GM20431 (cell line): Measurements from ENCODE around the gene LILRA2.
"Not testable (repeated sequence)": the region's sequence is repeated elsewhere in the genome, so short reads cannot be mapped to it uniquely, and the experiment has no call there.

Source experiments
- in situ Hi-C: fragments of 300-500 bp; cut with MseI, MboI; formaldehyde crosslinking; loops from one replicate; pipeline ENCODE4 v1.15.0; 2020; ENCODE audit warnings: low sequenced_read_pairs; ENCODE audit not compliant: unreplicated experiment

LILRA2 gene

DNA sequence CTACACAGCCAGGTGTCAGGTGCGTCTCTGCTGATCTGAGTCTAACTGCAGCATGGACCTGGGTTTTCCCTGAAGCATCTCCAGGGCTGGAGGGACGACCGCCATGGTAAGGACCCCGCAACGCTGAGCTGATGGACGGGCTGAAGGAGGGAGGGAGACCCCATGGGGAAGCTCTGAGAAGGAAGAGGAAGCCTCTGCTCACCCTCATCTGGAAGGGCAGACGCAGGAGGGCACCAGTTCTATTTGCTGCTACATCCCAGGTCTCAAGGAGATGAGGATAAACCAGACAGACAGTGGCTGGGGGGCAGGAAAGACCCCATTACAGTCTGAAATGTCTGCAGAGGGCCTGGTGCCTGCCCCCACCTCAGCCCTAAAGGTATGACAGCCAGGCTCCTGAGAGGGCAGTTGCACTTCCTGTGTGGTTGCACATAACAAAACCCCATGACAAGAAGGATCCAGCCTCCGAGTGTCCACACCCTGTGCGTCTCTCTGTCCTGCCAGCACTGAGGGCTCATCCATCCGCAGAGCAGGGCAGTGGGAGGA, at the start of gene LILRA2:
Gene LILRA2 (plus strand): TSS at position 461 of the 543 bp plus-strand sequence. CDS start 89 bp downstream, outside the sequence.
- in situ Hi-C loops, result no loop called here

DNA sequence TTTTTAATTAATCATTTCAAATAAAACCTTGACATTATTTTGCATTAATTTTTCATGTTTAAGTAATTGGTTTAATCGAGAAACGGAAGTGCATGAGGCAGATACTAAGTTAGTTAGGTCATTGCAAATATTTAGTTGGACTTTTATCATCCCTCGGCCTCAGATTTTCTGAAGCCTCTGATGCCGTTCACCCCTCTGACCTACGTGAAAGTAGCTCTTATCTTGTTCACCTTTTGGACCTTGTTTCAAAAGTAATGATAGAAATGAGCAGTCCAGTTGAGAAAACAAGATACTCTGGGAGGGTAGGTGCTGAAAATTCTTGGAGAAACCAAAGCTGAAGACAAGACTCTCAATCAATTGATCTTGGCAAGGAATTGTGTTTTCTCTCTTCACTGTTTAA, 48.0 kb upstream of the LILRA2 start:
- in situ Hi-C loops, result no loop called here

DNA sequence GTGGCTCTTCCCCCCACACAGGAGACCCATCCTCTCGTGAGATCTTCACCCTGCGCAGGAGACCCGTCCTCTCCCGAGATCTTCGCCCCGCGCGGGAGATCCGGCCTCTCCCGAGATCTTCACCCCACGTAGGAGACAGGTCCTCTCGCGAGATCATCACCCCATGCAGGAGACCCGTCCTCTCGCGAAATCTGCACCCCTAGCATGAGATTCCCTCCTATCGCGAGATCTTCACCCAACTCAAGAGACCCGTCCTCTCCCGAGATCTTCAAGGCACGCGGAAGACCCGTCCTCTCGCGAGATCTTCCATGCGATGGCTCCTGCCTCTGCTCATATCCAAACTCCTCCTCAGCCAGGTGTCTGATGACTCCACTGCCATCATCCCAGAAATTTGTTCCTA, 46.6 kb upstream of the LILRA2 start:
- in situ Hi-C loops, result no loop called here

DNA sequence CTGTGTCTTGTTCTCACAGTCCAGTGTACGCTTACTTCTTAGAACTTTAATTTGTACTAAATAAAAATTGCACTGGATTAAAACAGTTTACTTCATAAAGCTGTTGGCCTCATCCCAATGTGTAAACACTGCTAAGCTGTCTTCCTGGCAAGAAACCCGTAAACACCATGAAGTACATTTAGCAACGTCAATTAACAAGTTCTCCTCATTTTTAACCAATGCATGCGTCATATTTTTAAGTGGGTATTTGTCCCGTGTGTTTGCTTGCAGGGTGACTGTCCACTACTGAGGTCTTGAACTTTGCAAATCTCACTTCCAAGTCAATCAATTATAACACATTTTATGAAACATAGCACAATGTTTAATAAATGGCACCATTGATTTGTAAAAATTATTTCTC, 42.7 kb upstream of the LILRA2 start:
- in situ Hi-C loops, result no loop called here

DNA sequence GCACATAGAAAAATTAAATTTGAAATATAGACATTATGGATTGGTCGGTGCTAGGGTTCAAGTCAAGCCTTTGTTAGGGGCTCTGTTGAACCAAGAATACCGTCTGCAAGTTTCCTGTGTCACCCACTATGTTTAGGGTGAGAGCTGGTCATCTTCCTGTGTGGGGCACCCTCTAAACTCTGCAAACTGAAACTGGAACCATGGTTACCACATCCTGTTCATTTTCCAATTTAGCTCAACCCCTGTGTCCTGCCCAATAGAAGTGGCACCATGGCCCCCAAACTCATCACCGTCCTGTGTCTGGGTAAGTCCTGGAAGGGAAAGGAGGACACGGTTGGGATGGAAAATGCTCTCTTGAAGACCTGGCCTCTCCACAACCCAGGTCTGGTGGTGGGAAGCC, 41.1 kb upstream of the LILRA2 start:
- in situ Hi-C loops, result no loop called here

DNA sequence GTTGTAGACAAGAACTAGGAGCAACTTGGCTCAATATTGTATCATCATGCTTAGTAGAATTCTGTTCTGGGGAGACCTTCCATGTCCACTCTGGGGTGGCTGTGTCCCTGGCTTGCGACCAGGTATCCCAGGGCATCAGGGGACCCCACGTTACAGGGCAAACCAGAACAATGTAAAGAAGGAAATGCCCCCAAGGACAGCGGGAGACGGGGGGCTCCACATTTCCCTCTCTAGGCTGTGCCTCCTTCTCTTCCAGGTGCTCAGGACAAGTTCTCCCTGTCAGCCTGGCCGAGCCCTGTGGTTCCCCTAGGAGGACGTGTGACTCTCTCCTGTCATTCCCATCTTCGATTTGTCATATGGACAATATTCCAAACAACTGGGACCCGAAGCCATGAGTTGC, 40.1 kb upstream of the LILRA2 start:
- in situ Hi-C loops, result no loop called here

DNA sequence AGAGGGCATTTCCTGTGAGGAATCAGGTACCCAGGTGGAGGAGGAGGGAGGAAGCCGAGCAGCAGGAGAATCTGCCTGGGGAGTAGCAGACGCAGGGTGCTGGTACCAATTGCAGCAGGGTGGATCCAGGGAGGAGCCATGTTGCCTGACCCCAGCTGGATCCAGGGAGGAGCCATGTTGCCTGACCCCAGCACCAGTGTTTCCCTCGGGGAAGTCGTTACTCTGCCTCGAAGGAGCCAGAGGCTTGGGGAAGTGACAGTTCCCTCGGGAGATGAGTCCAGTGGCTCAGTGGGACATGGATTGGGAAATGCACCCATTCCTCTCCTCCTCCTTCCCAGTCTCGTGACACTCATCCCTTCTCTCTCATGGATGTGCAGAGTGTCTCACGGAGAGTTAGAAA, 39.4 kb upstream of the LILRA2 start:
- in situ Hi-C loops, result no loop called here

DNA sequence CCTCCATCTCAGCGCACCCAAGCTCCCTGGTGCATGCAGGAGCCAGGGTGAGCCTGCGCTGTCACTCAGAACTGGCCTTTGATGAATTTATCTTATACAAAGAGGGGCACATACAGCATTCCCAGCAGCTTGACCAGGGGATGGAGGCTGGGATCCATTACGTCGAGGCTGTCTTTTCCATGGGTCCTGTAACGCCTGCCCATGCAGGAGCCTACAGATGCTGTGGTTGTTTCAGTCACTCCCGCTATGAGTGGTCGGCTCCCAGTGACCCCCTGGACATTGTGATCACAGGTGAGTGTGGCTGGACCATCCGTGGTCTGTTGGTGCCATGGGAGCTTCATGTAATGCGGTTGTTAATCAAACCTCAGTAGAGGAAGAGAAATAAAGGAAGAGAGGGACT, 38.0 kb upstream of the LILRA2 start:
- in situ Hi-C loops, result no loop called here

DNA sequence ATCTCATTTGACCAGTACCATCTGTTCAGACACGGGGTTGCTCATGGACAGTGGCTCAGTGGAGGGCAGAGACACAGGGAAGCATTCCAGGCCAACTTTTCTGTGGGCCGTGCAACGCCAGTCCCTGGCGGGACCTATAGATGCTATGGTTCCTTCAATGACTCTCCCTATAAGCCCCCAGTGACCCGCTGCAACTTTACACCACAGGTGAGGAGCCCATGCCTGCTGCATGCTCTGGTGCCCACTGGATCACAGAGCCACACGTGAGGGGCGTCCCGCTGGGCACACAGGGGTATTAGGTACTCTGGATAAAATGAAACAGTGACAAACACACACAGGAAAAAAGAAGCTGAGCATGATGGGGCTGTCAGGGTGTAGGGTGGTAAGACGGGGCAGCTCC, 36.6 kb upstream of the LILRA2 start:
- in situ Hi-C loops, result no loop called here

DNA sequence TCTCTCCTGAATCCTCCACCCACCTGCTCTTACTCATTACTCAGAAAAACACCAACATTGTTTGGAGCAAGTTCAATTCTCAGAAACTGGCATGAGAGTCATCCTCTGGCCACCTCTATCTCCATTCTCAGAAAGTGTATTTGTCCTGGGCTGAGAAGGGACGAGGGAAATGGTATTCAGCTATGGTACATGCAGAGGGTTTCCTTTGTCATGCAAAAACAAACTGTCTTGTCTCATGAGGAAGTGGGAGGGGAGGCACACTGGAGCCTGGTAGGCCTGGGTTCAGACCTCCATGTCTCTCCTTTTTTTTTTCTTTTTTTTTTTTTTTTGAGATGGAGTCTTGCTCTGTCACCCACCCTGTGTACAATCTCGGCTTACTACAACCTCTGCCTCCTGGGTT, 31.9 kb upstream of the LILRA2 start:
- in situ Hi-C loops, result no loop called here

DNA sequence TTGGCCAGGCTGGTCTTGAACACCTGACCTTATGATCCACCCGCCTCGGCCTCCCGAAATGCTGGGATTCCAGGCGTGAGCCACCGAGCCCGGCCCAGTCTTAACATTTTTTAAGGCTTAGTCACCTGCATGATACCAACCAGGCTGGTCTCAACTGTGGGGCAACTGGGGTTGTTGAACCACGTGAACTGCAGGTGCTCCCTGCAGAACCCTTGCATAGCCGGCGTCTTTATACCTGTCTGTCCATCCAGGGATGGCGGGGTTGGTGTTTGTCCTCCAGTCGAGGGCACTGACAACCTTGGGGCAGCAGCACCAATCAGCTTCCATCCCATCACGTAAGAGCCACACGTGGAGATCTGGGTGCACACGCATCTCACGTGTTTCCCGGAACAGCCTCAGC, 24.8 kb upstream of the LILRA2 start:
- in situ Hi-C loops, result no loop called here

DNA sequence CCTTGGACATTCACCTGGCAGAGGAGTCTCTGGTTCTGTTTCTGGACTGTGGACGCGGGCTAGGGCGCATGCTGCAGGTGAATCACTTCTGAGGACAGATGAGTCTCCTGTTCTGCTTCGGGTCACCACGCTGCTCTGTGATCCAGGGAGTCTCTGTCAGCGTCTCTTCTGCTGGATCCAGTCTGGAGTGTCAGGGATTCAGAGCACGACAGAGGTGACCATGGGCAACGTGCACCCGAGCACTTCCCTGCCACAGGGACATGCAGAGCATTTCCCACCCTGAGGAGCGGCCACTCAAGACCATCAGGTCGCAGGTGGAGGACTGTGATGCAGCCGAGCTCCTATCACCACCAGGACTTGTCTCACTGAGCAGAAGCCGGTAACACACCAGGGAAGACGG, 24.4 kb upstream of the LILRA2 start:
- in situ Hi-C loops, result no loop called here

DNA sequence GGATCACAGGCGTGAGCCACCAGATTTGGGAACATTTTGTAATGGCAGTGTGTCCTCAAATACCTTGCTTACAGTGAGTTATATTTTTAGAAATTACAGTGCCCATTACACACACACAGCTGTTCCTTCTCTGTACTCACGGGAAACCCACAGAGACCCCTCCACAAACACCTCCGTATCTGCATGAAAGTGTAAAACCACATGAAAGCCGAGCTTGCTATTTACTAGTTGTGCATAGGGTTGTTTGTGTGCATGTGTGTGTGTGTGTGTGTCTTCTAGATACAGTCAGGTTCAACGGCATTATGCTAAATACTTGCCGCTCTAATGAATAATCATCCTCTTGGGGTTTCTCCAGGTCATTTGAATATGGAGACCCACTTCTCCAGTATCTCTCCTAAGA, 22.3 kb upstream of the LILRA2 start:
- in situ Hi-C loops, result no loop called here

DNA sequence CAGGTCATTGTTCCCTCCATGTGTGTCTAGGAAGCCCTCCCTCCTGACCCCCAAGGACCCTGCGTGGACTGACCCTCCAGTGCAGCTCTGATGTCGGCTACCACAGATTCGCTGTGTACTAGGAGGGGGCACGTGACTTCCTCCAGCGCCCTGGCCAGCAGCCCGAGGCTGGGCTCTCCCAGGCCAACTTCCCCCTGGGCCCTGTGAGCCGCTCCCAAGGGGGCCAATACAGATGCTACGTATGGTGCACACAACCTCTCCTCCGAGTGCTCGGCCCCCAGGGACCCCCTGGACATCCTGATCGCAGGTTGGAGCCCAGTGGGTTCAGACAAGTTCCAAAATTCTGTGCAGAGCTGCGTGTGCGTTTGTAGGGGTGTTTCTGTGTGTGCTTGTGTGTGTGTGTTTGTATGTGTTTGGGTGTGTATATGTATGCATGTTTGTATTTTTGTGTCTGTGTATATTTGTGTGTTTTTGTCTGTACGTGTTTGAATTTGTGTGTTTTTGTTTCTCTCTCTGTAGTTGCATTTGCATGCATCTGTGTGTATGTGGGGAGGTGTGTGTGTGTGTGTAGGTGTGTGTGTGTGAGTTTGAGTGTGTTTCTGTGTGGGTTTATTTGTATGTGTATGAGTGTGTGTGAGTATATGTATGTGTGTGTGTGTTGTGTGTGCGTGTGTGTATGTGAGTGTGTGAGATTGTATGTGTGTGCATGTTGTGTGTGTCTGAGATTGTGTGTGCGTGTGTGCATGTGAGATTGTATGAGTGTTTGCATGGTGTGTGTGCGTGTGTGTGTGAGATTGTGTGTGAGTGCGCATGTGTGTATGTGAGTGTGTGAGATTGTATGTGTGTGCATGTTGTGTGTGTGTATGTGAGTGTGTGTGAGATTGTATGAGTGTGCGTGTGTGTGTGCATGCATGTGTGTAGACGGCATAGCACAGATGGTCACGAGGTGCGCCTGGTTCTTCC, 21.4 kb upstream of the LILRA2 start:
- in situ Hi-C loops, result no loop called here

DNA sequence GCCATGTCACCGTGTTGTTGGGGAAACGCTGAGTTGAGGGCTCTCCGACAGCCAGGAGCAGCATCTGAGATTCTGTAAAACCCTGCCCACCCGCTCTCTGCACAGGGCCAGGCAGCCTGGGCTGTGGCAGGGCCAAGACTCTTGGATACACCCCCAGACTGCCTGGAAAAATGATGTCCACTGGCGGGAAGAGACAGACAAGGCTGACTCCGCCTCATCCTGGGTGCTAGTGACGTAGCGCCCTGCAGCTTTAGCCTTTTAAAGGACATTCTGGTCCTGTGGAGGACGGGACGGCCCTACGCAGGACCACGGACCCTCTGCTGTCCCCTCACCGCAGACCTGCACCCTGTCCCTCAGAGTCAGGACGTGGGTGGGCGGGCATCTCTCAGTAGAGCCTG, 20.7 kb upstream of the LILRA2 start:
- in situ Hi-C loops, result no loop called here

DNA sequence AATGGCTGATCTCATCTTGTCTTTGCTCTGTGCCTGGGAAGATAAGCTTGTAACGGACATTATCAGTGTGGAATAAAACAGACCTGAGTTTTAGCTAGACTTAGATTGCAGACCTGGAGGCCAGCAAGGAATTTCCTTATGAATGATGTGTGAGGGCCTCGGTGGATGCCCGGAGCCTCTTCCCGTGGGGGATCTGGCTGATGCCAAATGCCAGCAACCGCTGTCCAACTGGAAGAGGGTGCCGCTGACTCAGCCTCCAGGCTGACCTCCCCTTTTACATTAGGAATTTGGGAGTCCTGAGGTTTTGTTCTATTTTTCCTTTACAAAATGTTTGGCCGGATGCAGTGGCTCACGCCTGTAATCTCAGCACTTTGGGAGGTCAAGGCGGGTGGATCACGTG, 19.6 kb upstream of the LILRA2 start:
- in situ Hi-C loops, result no loop called here

DNA sequence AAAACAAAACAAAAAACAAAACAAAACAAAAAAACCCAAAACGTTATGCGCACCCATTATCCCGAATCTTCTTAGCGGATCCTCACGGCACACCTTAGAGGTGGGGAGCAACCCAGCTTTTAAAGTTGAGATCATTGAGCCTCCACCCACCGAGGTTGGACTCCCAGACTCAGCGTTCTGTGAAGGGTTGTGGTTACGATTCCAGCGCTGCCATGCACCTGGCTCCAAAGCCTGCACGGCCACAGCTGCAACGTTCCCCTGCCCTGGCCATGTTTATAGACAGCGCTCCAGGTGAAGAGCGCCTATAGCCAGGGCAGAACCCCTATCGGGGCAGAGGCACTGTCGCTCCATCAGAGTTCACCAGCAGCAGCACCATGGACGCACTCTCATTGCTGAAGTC, 18.7 kb upstream of the LILRA2 start:
- in situ Hi-C loops, result no loop called here

DNA sequence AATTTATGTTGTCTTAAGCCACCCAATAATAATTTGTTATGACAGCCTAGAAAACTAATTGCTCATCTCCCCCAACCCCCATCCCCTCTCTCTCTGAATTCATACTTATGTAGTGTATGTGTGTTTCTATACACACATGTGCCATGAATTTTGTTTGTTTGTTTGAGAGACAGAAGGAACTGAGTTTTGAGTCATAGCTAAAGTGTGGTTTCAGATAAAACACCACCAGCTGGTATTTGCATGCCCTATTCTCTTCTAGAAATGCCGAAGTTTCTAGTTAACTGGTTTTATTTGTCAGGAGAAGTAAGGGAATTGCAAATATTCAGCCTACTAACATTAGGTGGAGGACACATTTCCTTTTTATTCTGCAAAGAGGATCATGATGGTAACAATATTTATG, 17.4 kb upstream of the LILRA2 start:
- in situ Hi-C loops, result no loop called here

DNA sequence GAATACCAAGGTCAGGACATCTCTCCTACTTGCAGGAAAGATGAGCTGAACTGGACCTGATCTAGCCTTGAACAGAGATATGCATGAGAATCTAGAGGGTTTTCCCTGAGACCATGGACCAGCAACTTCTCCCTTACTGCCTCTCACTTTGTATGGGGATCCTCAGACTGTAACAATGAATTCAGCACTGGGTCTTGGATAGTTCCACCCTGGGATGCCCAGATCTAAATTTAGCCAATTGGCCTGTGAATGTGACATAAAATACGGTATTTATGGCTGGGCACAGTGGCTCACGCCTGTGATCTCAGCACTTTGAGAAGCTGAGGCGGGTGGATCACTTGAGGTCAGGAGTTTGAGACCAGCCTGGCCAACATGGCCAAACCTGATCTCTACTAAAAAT, 15.3 kb upstream of the LILRA2 start:
- in situ Hi-C loops, result no loop called here

DNA sequence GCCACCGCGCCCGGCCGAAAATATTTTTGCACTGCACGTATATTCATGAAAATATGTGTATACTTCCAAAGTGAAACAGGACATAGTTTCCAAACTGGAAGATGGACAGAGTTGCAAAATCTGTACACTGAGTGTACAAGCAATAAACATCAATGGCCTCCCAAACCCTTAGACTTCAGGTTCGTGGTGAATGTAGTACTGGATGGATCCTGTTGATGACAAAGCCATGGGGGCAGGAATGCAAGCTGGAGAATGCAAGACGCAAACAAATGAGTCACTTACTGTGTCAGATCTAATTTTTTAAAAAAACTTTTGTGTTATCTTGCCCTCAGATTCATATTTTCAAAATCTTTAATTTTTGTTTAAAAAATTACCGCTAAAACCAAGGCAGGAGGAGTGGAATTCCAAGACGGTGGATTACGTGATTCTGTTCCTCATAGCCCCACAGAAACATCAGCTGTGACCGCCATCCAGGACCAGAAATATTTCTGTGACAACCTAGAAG, 12.7 kb upstream of the LILRA2 start:
- in situ Hi-C loops, result no loop called here

DNA sequence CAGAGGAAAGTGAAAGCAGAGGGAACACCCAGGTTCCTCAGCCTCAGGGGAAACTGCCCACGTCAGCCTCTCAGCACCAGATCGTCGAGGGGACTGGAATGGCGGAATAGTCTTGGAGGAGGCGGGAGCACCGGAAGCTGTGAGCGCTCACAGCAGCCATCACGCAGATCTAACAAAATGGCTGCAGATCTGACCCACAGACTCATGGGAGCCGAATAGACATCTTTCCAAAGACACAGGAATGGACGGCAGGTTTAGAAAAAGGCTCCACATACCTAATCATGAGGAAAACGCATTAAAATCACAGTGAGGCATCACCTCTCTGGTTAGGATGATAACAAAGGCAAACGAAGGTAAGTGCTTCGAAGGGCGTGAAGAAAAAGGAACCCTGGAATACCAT, 11.8 kb upstream of the LILRA2 start:
- in situ Hi-C loops, result no loop called here

DNA sequence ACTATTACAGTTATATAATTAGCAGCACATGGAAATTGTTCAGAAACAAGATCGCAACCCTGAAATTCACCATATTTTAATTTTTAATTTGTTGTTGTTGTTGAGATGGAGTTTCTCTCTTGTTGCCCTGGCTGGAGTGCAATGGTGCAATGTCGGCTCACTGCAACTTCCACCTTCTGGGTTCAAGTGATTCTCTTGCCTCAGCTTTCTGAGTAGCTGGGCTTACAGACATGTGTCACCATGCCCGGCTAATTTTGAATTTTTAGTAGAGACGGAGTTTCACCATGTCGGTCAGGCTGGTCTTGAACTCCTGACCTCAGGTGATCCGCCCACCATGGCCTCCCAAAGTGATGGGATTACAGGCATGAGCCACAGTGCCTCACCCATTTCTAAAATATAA, 10.4 kb upstream of the LILRA2 start:
- in situ Hi-C loops, result not testable (repeated sequence)
